ENCODE results near the gene TBC1D32.
"Not testable (repeated sequence)": the region's sequence is repeated elsewhere in the genome, so short reads cannot be mapped to it uniquely, and the experiment has no call there.

TBC1D32 gene, protein sequence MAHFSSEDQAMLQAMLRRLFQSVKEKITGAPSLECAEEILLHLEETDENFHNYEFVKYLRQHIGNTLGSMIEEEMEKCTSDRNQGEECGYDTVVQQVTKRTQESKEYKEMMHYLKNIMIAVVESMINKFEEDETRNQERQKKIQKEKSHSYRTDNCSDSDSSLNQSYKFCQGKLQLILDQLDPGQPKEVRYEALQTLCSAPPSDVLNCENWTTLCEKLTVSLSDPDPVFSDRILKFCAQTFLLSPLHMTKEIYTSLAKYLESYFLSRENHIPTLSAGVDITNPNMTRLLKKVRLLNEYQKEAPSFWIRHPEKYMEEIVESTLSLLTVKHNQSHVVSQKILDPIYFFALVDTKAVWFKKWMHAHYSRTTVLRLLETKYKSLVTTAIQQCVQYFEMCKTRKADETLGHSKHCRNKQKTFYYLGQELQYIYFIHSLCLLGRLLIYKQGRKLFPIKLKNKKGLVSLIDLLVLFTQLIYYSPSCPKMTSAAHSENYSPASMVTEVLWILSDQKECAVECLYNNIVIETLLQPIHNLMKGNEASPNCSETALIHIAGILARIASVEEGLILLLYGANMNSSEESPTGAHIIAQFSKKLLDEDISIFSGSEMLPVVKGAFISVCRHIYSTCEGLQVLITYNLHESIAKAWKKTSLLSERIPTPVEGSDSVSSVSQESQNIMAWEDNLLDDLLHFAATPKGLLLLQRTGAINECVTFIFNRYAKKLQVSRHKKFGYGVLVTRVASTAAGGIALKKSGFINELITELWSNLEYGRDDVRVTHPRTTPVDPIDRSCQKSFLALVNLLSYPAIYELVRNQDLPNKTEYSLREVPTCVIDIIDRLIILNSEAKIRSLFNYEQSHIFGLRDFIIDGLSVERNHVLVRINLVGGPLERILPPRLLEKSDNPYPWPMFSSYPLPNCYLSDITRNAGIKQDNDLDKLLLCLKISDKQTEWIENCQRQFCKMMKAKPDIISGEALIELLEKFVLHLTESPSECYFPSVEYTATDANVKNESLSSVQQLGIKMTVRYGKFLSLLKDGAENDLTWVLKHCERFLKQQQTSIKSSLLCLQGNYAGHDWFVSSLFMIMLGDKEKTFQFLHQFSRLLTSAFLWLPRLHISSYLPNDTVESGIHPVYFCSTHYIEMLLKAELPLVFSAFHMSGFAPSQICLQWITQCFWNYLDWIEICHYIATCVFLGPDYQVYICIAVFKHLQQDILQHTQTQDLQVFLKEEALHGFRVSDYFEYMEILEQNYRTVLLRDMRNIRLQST

GRCh38 chr6:121334299-121335086, at the start of gene TBC1D32:
Gene TBC1D32 (minus strand): TSS chr6:121334480. CDS start chr6:121334430, 50 bp downstream.
- in situ Hi-C loops (cut with MboI; ENCODE audit: low sequenced_read_pairs), result no loop called here

GRCh38 chr6:121383478-121383877, 49.2 kb upstream of the TBC1D32 start:
- in situ Hi-C loops (cut with MboI; ENCODE audit: low sequenced_read_pairs), result no loop called here

GRCh38 chr6:121382467-121383121, 48.3 kb upstream of the TBC1D32 start:
- in situ Hi-C loops (cut with MboI; ENCODE audit: low sequenced_read_pairs), result no loop called here

DNA sequence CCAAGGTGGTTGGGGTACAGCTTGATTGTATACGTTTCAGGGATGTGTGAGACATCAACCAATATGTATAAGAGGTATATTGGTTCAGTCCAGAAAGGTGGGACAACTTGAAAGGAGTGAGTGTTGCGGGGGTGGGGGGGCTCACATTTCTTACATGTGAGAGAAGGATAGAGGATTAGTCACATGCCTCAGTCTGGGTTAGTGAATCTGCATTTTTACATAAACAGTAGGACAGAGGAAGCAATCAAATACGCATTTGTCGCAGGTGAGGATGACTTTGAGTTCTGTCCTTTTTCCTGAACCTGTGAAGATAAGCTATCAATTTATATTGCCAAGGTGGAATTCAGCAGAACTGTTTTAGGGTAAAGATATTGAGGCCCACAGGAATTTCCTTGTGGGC, 42.1 kb upstream of the TBC1D32 start:
- in situ Hi-C loops (cut with MboI; ENCODE audit: low sequenced_read_pairs), result no loop called here

DNA sequence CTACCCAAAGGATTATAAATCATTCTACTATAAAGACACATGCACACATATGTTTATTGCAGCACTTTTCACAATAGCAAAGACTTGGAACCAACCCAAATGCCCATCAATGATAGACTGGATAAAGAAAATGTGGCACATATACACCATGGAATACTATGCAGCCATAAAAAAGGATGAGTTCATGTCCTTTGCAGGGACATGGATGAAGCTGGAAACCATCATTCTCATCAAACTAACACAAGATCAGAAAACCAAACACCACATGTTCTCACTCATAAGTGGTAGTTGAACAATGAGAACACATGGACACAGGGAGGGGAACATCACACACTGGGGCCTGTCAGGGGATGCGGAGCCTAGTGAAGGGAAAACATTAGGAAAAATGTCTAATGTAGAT, 39.9 kb upstream of the TBC1D32 start:
- in situ Hi-C loops (cut with MboI; ENCODE audit: low sequenced_read_pairs), result not testable (repeated sequence)

- in situ Hi-C loops (cut with MboI; ENCODE audit: low sequenced_read_pairs), result no loop called here
Observed at GRCh38 chr6:121365536-121366521, 31.5 kb upstream of the TBC1D32 start.

- in situ Hi-C loops (cut with MboI; ENCODE audit: low sequenced_read_pairs), result no loop called here
Observed at GRCh38 chr6:121356575-121356974, 22.3 kb upstream of the TBC1D32 start.

DNA sequence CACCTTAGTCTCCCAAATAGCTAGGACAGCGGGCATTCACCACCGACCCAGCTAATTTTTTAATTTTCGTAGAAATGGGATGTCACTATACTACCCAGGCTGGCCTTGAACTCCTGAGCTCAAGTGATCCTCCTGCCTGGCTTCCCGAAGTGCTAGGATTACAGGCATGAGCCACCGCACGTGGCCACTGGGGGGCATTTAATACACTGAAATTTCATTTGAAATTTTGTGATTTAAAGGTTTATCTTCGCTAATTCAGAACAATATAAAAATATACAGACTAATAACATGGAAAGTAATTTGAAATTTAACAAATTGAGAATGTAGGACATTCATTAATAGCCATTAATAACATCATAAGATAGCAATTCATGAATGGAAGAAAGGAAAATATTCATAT, 20.5 kb upstream of the TBC1D32 start:
- in situ Hi-C loops (cut with MboI; ENCODE audit: low sequenced_read_pairs), result no loop called here

- in situ Hi-C loops (cut with MboI; ENCODE audit: low sequenced_read_pairs), result no loop called here
Observed at GRCh38 chr6:121352941-121353340, 18.7 kb upstream of the TBC1D32 start.

- in situ Hi-C loops (cut with MboI; ENCODE audit: low sequenced_read_pairs), result no loop called here
Observed at GRCh38 chr6:121351916-121352315, 17.6 kb upstream of the TBC1D32 start.

GRCh38 chr6:121349596-121349995, 15.3 kb upstream of the TBC1D32 start:
- in situ Hi-C loops (cut with MboI; ENCODE audit: low sequenced_read_pairs), result no loop called here

DNA sequence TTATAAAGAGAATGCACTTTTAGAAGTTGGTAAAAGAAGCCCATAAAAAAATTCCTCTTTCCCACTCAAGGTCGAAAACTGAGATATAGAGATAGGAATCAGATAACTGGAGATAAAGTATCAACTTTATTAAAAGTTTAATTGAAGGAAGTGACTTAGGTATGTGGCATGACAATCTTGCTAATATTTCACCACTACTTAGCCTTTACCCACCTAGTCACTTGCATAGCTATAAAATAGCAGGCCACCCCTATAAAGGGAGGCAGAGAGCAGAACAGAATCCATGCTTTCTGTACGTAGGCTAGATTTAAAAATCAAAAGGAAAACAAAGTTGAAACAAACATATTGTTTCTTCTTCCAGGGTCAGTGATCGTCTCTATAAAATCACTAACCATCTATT, 13.2 kb upstream of the TBC1D32 start:
- in situ Hi-C loops (cut with MboI; ENCODE audit: low sequenced_read_pairs), result no loop called here

DNA sequence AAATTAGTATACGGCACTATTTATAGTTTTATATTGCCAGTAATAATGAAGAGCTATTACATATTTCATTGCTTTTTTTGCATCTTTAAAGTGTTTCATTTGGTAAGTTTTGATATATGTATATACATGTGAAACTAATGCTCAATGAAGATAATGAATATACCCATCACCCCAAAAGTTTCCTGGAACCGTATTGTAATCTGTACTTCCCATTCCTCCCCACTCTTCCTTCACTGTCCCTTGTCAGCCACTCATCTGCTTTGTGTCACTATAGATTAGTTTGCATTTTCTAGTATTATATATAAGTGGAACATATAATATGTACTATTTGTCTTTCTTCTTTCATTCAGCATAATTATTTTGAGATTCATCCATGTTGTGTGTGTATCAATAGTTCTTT, 10.3 kb upstream of the TBC1D32 start:
- in situ Hi-C loops (cut with MboI; ENCODE audit: low sequenced_read_pairs), result no loop called here

GRCh38 chr6:121339639-121340226, 5.5 kb upstream of the TBC1D32 start:
- in situ Hi-C loops (cut with MboI; ENCODE audit: low sequenced_read_pairs), result no loop called here

- in situ Hi-C loops (cut with MboI; ENCODE audit: low sequenced_read_pairs), result no loop called here
Observed at GRCh38 chr6:121338956-121339355, 4.7 kb upstream of the TBC1D32 start.

DNA sequence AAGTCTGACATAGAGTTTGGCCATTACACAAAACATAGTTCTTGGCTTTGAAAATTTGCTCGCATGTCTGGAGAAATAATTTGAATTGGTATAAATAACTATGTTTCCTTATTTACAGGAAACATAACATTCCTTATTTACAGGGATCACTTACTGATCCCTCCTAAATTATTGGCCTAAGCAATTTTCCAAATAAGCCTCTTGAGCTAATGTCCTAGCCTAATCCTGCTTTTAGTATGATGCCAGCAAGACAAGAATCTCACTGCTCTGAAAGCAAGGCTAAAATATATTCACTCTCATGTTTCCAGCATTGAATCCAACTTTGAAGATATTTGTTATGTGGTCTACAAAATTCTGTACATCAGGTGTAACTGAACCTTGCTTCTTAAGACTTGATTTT, 4.1 kb upstream of the TBC1D32 start:
- in situ Hi-C loops (cut with MboI; ENCODE audit: low sequenced_read_pairs), result no loop called here

DNA sequence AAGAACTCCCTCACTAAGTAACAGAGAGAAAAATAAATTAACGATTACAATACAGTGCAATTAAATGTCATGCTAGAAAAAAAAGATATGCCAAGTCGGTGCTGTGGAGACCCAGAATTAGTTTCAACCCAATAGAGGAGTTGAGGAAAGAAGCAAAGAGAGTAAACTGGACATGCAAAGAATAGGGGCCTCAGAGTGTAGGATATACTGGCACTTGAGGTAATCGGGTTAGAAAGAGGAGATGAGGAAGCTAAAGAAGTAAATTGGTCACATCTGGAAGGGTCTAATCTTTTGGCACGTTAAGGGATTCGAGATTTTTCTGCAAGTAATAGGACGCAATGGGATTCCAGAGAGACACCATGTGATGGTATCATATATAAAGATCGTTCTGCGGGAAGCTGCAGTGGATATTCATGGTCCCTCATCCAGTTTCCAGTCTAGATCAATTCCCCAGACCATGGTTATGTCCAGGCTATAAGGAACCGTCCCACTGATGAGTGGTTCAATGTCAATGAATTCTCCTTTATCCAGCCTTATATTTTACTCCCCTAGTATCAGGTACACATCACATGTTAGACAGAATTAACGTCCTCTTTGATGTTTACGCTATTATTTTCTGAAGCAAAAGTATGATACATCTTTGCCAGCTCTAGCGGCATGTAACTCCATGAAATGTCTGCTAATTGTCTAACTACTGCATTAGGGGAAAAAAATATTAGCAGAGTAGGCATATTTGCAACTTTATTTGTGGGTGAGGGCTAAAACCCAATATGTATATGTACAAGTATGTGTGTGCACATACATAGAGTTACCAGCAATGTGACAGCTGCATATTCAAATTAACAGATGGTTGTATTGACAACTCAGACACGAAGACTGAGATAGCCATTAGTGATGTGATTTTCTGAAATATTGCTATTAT, 1.1 kb upstream of the TBC1D32 start:
- in situ Hi-C loops (cut with MboI; ENCODE audit: low sequenced_read_pairs), result no loop called here
